ENCODE data around the gene RTN4. TPM values are rescaled to one million over a fixed set of nuclear protein-coding genes. Genes with fewer than 3 reads are reported as not detected.

The RTN4 gene
- total RNA-seq, 1 donor from 2014 or later, result 414 TPM

DNA sequence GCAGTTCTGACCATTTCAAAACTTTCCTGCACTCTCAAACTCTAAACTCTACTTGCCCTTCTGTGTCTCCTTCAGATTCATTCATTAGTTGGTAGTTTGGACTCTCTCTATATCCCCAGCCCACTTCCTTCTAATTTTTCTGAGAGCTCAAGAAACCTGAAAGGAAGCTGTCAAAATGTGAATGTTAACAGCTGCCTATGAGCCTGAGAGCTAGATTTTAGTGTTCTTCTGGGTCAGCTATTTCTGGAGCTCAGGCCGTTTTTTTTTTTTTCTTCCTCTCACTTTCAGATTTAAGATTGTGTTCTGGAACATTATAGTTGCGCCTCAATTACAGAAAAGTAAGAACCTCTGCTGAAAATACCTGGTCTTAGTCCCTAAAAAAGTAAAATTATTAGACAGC lies 73.1 kb downstream of the RTN4 start:
- Histone ChIP-seq H3K27ac (ENCODE audit: low read depth, low read length) (peak overlapping the region; percentile 98), H3K4me1 (ENCODE audit: control insufficient read depth in 3 of 3, insufficient read depth in 3 of 3, low read length in 3 of 3) (peaks cover 48 to 75% (median 57%) of the 10 kb centered on the region in 3 donors), H3K36me3 (ENCODE audit: control insufficient read depth in 3 of 3, insufficient read depth in 3 of 3, low read length in 3 of 3) (peaks cover 2% of the 10 kb centered on the region in 3 donors), H3K27me3 (ENCODE audit: control insufficient read depth in 3 of 3, insufficient read depth in 3 of 3, low read length in 3 of 3) (no peaks in the 10 kb centered on the region), H3K9ac (ENCODE audit: low read depth in 1 of 3, low read length in 3 of 3) (peak overlapping the region; percentile 41 to 71 (median 63)), H3K9me3 (ENCODE audit: control insufficient read depth in 3 of 3, low read length in 3 of 3) (no peaks in the 10 kb centered on the region), H3K4me3 (ENCODE audit: low read length in 3 of 3) (peak overlapping the region in 2 of 3 donors; percentile 12 to 15)

DNA sequence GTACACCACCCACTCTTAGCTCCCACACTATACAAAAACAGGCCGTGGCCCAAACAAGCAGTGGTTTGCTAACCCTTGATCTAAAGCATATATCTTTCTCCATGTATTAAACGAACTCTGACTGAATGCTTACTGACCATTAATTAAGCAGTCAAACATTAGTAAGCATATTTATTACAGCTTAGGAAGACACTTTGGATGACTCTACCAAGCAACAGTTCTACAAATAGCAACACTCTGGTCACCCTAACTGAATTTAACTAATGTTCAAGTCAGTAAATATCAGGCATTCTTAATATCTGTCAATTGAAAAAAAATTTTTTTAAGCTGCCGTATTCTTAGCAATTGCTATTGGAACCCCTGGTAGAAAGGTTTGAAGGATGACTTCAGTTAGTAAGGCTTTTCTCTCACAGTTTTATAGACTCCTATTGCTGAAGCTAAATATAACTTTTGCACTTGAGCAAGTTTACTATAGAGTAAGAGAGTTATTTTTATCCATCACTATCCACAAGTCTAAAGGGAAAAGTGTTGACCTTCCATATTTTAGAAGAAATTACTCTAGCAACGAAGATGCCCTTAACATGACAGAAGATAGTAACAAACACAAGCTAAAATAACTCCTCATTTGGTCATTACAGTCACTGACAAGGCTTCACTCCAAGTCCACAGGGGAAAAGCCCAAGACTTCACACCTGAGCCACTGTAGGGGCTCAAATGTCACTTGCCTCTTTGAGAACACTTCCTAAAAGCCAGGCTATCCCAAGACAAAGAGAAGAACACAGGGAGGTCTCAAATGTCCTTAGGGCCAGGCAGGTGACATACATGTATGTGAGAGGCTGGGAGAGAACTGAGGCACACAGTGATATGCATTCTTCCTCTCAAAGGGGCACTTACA lies 74.4 kb downstream of the RTN4 start:
- Histone ChIP-seq H3K9me3 (ENCODE audit: control insufficient read depth in 3 of 3, low read length in 3 of 3) (no peaks in the 10 kb centered on the region), H3K27me3 (ENCODE audit: control insufficient read depth in 3 of 3, insufficient read depth in 3 of 3, low read length in 3 of 3) (no peaks in the 10 kb centered on the region), H3K4me3 (ENCODE audit: low read length in 3 of 3) (peak overlapping the region; percentile 38 to 59 (median 54)), H3K36me3 (ENCODE audit: control insufficient read depth in 3 of 3, insufficient read depth in 3 of 3, low read length in 3 of 3) (peaks cover 5 to 9% (median 6%) of the 10 kb centered on the region in 3 donors), H3K27ac (ENCODE audit: low read depth, low read length) (peak overlapping the region; percentile 98), H3K4me1 (ENCODE audit: control insufficient read depth in 3 of 3, insufficient read depth in 3 of 3, low read length in 3 of 3) (peaks cover 57 to 67% (median 65%) of the 10 kb centered on the region in 3 donors), H3K9ac (ENCODE audit: low read depth in 1 of 3, low read length in 3 of 3) (peak overlapping the region; percentile 41 to 73 (median 52))

GRCh38 chr2:54975175-54975574 lies 75.1 kb downstream of the RTN4 start:
- Histone ChIP-seq H3K4me3 (ENCODE audit: low read length in 3 of 3) (peak overlapping the region; percentile 38 to 59 (median 54)), H3K27ac (ENCODE audit: low read depth, low read length) (peak overlapping the region; percentile 98), H3K9ac (ENCODE audit: low read depth in 1 of 3, low read length in 3 of 3) (peak overlapping the region; percentile 41 to 73 (median 47)), H3K27me3 (ENCODE audit: control insufficient read depth in 3 of 3, insufficient read depth in 3 of 3, low read length in 3 of 3) (no peaks in the 10 kb centered on the region), H3K4me1 (ENCODE audit: control insufficient read depth in 3 of 3, insufficient read depth in 3 of 3, low read length in 3 of 3) (peaks cover 61 to 67% (median 63%) of the 10 kb centered on the region in 3 donors), H3K9me3 (ENCODE audit: control insufficient read depth in 3 of 3, low read length in 3 of 3) (no peaks in the 10 kb centered on the region), H3K36me3 (ENCODE audit: control insufficient read depth in 3 of 3, insufficient read depth in 3 of 3, low read length in 3 of 3) (peaks cover 7 to 9% (median 9%) of the 10 kb centered on the region in 3 donors)

DNA sequence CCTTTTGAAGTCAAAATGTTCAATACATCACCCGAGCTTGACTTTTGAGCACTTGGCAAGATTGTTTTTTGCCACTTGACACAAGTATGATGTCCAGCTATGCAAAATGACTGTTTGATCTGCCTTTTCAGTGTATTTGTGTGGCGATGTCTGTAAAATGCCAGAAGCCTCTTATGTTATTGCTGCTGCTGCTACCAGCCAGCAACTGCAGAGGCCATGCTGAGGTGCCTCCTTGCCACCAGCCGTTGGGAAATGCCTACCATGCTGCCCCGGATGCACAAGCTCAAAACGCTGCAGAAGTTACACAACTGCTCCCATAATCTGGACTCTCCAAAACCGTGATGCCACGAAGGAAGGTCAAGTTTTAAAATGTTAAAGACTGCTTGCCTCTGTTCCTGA lies 80.3 kb downstream of the RTN4 start:
- peak overlapping the region; percentile 88 for H3K27ac ChIP-seq (ENCODE audit: low read depth, low read length)
- peak overlapping the region; percentile 4 to 14 (median 4) for H3K9ac ChIP-seq (ENCODE audit: low read depth in 1 of 3, low read length in 3 of 3)
- H3K27me3 ChIP-seq (ENCODE audit: control insufficient read depth in 3 of 3, insufficient read depth in 3 of 3, low read length in 3 of 3), result no peaks in the 10 kb centered on the region
- H3K36me3 ChIP-seq (ENCODE audit: control insufficient read depth in 3 of 3, insufficient read depth in 3 of 3, low read length in 3 of 3), result peaks cover 9 to 15% (median 10%) of the 10 kb centered on the region in 3 donors
- H3K9me3 ChIP-seq (ENCODE audit: control insufficient read depth in 3 of 3, low read length in 3 of 3), result no peaks in the 10 kb centered on the region
- H3K4me3 ChIP-seq (ENCODE audit: low read length in 3 of 3), result no peak overlapping the region
- H3K4me1 ChIP-seq (ENCODE audit: control insufficient read depth in 3 of 3, insufficient read depth in 3 of 3, low read length in 3 of 3), result peaks cover 58 to 87% (median 87%) of the 10 kb centered on the region in 3 donors

DNA sequence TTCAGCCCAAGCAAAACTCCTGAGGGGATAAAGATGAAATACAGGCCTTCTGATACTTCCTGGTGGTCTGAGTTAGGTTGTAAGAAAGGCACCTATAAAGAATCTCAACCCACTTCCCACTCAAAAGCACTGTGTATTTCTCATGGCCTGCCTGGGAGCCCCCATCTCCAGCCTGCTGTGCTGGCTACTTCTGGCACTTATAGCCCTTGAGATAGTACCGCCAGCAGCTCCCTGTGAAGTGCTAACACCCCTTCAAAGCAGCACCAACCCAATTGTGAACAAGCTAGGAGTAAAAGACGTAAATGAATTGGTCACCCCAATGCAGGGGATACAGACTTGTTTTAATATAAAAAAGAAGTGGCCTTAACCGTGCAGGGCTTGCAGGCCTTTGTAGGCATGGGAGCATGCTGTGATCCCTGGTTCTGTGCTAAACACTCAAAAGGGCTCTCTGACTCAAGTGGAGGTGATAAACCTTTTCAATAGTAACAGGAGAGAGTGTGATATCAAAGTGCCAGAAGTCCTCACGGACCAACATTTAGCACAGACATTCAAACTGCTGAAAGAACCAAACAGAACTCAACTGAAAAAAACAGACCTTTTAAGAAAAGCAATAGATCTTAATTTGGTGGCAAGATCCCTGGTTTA lies 80.8 kb downstream of the RTN4 start:
- Histone ChIP-seq H3K36me3 (ENCODE audit: control insufficient read depth in 3 of 3, insufficient read depth in 3 of 3, low read length in 3 of 3) (peaks cover 9 to 15% (median 10%) of the 10 kb centered on the region in 3 donors), H3K4me1 (ENCODE audit: control insufficient read depth in 3 of 3, insufficient read depth in 3 of 3, low read length in 3 of 3) (peaks cover 55 to 83% (median 81%) of the 10 kb centered on the region in 3 donors), H3K4me3 (ENCODE audit: low read length in 3 of 3) (no peak overlapping the region), H3K9ac (ENCODE audit: low read depth in 1 of 3, low read length in 3 of 3) (peak overlapping the region; percentile 4 to 14 (median 4)), H3K9me3 (ENCODE audit: control insufficient read depth in 3 of 3, low read length in 3 of 3) (no peaks in the 10 kb centered on the region), H3K27me3 (ENCODE audit: control insufficient read depth in 3 of 3, insufficient read depth in 3 of 3, low read length in 3 of 3) (no peaks in the 10 kb centered on the region), H3K27ac (ENCODE audit: low read depth, low read length) (peak overlapping the region; percentile 88)

DNA sequence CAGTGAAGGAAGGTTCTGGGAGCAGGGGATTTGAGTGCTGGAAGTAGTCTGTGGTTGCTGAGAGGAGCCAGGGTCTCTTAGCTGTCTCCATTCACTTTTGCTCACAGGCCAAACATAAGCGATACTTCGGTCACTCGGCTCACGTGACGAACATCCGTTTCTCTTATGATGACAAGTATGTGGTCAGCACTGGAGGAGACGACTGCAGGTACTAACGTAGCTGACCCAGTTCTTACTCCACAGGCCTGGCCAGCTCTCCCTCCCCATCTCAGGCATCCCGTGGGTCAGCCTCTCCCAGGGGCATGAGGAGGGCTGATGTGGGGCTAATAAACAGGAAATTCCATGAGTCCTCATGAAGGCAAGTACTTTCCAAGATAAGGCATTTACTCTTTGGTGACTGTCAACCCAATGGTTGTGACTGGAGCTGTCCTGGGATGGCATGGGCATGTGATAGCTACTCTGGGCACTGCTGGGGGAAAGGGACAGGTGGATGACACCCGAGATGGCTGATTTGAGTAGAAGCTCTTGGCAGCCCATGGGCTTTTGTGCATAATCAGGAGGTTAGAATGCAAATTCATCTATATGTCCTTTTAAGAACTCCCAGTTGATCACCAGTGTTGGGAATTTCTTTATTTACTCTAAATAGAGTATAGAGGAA lies 81.6 kb downstream of the RTN4 start:
- H3K4me1 ChIP-seq (ENCODE audit: control insufficient read depth in 3 of 3, insufficient read depth in 3 of 3, low read length in 3 of 3), result peaks cover 53 to 78% (median 76%) of the 10 kb centered on the region in 3 donors
- H3K27me3 ChIP-seq (ENCODE audit: control insufficient read depth in 3 of 3, insufficient read depth in 3 of 3, low read length in 3 of 3), result no peaks in the 10 kb centered on the region
- H3K27ac ChIP-seq (ENCODE audit: low read depth, low read length), result peak overlapping the region; percentile 88
- H3K4me3 ChIP-seq (ENCODE audit: low read length in 3 of 3), result peak overlapping the region; percentile 2 to 54 (median 10)
- H3K9me3 ChIP-seq (ENCODE audit: control insufficient read depth in 3 of 3, low read length in 3 of 3), result no peaks in the 10 kb centered on the region
- peak overlapping the region; percentile 25 to 47 (median 44) for H3K9ac ChIP-seq (ENCODE audit: low read depth in 1 of 3, low read length in 3 of 3)
- H3K36me3 ChIP-seq (ENCODE audit: control insufficient read depth in 3 of 3, insufficient read depth in 3 of 3, low read length in 3 of 3), result peaks cover 9 to 15% (median 10%) of the 10 kb centered on the region in 3 donors

DNA sequence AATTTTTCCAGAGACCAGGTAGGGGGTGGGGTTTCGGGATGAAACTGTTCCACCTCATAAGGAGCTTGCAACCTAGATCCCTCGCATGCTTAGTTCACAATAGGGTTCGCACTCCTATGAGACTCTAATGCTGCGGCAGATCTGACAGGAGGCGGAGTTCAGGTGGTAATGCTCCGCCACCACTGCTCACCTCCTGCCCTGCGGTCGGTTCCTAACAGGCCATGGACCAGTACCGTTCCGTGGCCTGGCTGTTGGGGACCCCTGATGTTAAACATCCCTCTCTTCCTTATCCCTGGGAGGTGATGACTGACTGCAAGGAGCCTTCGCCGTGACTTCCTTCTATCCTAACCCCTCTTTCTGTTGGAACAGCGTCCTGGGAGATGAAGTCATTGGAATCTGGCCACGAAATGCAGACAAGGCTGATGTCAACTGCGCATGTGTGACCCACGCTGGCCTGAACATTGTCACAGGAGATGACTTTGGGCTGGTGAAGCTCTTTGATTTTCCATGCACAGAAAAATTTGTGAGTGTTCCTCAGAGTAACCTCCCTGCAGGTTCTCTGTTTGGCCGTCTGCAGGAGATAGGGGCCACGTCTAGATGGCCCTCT lies 82.4 kb downstream of the RTN4 start:
- peak overlapping the region; percentile 88 for H3K27ac ChIP-seq (ENCODE audit: low read depth, low read length)
- H3K4me3 ChIP-seq (ENCODE audit: low read length in 3 of 3), result peak overlapping the region; percentile 2 to 10 (median 8)
- no peaks in the 10 kb centered on the region for H3K27me3 ChIP-seq (ENCODE audit: control insufficient read depth in 3 of 3, insufficient read depth in 3 of 3, low read length in 3 of 3)
- H3K9me3 ChIP-seq (ENCODE audit: control insufficient read depth in 3 of 3, low read length in 3 of 3), result no peaks in the 10 kb centered on the region
- peak overlapping the region in 1 of 3 donors; percentile 47 for H3K9ac ChIP-seq (ENCODE audit: low read depth in 1 of 3, low read length in 3 of 3)
- peaks cover 47 to 74% (median 72%) of the 10 kb centered on the region in 3 donors for H3K4me1 ChIP-seq (ENCODE audit: control insufficient read depth in 3 of 3, insufficient read depth in 3 of 3, low read length in 3 of 3)
- H3K36me3 ChIP-seq (ENCODE audit: control insufficient read depth in 3 of 3, insufficient read depth in 3 of 3, low read length in 3 of 3), result peaks cover 8 to 15% (median 9%) of the 10 kb centered on the region in 3 donors

- Histone ChIP-seq H3K9me3 (ENCODE audit: control insufficient read depth in 3 of 3, low read length in 3 of 3) (no peaks in the 10 kb centered on the region), H3K27me3 (ENCODE audit: control insufficient read depth in 3 of 3, insufficient read depth in 3 of 3, low read length in 3 of 3) (no peaks in the 10 kb centered on the region), H3K27ac (ENCODE audit: low read depth, low read length) (peak overlapping the region; percentile 88), H3K36me3 (ENCODE audit: control insufficient read depth in 3 of 3, insufficient read depth in 3 of 3, low read length in 3 of 3) (peaks cover 8 to 15% (median 9%) of the 10 kb centered on the region in 3 donors), H3K4me1 (ENCODE audit: control insufficient read depth in 3 of 3, insufficient read depth in 3 of 3, low read length in 3 of 3) (peaks cover 42 to 68% (median 66%) of the 10 kb centered on the region in 3 donors), H3K4me3 (ENCODE audit: low read length in 3 of 3) (no peak overlapping the region), H3K9ac (ENCODE audit: low read depth in 1 of 3, low read length in 3 of 3) (no peak overlapping the region)
These were observed 83.0 kb downstream of the RTN4 start for GRCh38 chr2:54967269-54967668.

GRCh38 chr2:54966837-54967236 lies 83.4 kb downstream of the RTN4 start:
- Histone ChIP-seq H3K27ac (ENCODE audit: low read depth, low read length) (no peak overlapping the region), H3K36me3 (ENCODE audit: control insufficient read depth in 3 of 3, insufficient read depth in 3 of 3, low read length in 3 of 3) (peaks cover 4 to 15% (median 8%) of the 10 kb centered on the region in 3 donors), H3K9ac (ENCODE audit: low read depth in 1 of 3, low read length in 3 of 3) (no peak overlapping the region), H3K4me1 (ENCODE audit: control insufficient read depth in 3 of 3, insufficient read depth in 3 of 3, low read length in 3 of 3) (peaks cover 42 to 66% (median 62%) of the 10 kb centered on the region in 3 donors), H3K27me3 (ENCODE audit: control insufficient read depth in 3 of 3, insufficient read depth in 3 of 3, low read length in 3 of 3) (no peaks in the 10 kb centered on the region), H3K9me3 (ENCODE audit: control insufficient read depth in 3 of 3, low read length in 3 of 3) (no peaks in the 10 kb centered on the region), H3K4me3 (ENCODE audit: low read length in 3 of 3) (no peak overlapping the region)

Measured in skeletal muscle tissue (tissue), 4 donors.